NCI-H510A treated with DMSO at 0.1 percent for 48 hours (cell line): ENCODE data around the gene NUDT4.
A peak's percentile ranks its signal among the peaks of the same experiment; 100 is the strongest.
"Not testable (repeated sequence)": the region's sequence is repeated elsewhere in the genome, so short reads cannot be mapped to it uniquely, and the experiment has no call there.

Experiments used
- DNase-seq: peaks from one replicate; lab custom pipeline; 2025; lab: John Stamatoyannopoulos, UW

The NUDT4 gene

GRCh38 chr12:93366422-93366821, 11.3 kb upstream of the NUDT4 start:
- DNase-seq, result no peak

DNA sequence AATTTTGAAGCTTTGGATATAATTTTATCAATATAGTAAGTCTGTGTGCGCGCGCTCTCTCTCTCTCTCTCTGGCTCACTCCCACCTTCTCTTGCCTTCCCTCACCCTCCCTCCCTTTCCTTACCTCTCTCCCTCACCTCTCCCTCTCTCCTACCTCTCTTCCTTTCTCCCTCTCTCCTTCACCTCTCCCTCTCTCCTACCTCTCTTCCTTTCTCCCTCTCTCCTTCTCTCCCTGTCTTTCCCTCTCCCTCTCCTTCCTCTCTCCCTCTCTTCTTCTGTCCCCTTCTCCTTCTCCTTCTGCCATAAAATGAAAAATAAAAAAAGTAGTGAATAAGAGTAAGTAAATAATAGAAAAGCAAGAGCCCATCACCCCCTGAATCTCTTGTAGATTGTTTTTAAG, 9.0 kb upstream of the NUDT4 start:
- no peak for DNase-seq

DNA sequence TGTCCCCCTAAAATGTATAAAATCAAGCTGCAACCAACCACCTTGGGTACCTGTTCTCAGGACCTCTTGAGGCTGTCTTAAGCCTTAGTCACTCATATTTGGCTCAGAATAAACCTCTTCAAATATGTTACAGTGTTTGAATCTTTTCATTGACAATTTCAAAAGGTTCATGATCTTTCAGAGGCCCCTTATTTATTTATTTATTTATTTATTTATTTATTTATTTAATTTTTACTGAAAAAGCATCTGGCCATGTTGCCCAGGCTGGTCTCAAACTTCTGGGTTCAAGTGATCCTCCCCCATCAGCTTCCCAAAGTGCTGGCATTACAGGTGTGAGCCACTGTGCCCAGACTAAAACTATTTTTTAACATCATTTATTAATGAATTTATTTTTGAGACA, 8.2 kb upstream of the NUDT4 start:
- no peak for DNase-seq

DNA sequence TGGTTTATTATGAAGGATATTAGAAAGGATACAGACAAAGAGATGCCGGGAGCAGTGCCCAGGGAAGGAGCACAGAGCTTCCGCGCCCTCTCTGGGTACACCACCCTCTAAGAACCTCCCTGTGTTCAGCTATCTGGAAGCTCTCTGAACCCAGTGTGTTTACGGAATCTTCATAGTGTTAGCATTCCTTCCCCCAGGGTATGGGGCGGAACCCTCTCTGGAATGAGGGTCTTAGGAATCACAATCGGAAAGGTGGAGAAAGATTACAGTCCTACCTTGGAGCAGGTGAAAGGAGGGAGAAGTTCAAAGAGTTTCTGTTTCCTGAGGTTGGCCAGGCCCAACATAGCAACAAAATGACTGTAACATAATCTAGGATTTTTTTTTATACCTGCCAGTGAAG, 6.8 kb upstream of the NUDT4 start:
- no peak for DNase-seq

DNA sequence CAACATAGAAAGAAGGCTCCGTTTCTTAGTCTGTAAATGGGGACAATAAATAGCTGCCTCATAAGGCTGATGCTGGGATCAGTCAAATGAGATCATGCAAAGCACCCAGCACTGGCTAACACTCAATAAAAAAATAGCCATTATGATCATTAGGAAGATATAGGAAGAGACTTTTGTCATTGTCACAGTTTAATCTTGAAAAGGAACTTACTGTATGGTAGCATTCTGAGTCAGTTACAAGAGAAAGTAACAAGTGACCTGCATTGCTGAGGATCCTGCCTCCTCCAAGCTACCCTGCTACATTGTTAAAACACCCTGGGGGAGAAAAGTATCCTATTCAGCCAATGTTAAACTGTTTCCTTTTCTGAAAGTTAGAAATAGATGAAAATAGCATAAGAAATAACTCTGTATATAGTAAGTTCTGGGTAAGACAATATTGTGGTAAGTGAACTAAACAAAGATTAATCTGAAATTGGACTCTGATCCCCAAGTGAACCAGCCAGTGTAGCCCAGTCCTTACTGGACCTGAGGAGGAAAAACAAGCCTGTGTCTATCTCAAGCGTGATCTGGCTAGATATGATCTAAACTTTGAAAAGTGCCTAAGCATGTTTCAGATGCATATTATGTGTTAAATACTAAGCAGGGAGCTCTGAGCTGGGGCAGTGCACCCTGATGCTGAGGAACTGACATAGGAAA, 3.6 kb upstream of the NUDT4 start:
- no peak for DNase-seq

GRCh38 chr12:93375906-93376305, 1.8 kb upstream of the NUDT4 start:
- no peak for DNase-seq

- peak; percentile 57 for DNase-seq
Measured at GRCh38 chr12:93376436-93377251, 1.1 kb upstream of the NUDT4 start.

DNA sequence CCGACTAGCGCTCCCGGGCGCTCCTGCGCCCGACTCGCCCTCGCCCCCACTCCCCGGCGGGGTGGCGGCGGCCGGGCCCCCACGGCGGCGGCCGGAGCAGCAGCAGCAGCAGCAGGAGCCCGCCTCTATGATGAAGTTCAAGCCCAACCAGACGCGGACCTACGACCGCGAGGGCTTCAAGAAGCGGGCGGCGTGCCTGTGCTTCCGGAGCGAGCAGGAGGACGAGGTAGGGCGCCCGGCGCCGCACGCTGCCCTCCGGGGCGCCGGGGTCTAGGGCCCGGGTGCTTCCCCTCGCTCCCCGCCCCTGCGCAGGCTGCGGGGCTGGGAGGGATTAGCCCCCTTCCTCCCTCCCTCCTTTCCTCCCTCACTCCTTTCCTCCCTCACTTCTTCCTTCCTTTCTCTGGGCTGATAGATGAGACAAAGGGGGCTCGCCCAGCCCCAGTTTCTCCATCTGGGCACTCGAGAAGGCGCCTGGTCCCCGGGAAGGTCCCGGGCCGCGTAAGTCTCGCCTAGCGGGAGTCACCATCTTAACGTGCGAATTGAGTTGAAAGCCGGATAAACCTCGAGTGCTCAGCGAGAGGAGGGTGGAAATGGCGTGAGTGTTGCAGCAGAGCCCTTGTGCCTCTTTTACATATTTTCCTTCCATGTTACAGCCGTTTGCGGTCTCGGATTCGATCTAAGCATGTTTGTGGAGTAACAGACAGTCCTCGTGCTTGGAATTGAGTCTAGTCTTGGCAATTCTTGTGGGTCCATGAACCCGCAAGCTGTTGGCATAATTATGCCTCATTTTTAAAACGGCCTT, 672 bp downstream of the NUDT4 start:
- peak; percentile 37 for DNase-seq

- no peak for DNase-seq
Measured at GRCh38 chr12:93378998-93379325, 1.2 kb downstream of the NUDT4 start.

GRCh38 chr12:93379326-93379980, 1.7 kb downstream of the NUDT4 start:
- no peak for DNase-seq

DNA sequence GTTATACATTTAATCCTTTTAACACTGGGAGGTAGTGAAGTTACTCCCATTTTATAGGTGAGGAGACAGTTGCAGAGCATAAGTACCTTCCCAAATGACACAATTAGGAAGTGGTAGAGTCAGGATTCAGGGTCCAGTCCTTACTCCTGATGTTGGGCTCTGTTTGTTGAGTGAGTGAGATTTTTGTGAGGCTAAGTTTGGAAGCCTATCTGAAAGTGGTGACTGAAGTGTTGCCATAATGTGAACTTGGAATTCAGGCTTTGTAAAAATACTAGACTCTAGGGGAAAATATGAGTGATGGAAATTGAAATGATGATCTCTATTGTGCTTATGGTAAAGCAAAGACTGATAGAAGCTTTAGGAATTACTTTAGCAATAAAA, 2.2 kb downstream of the NUDT4 start:
- no peak for DNase-seq

- no peak for DNase-seq
Measured at GRCh38 chr12:93380480-93381121, 2.9 kb downstream of the NUDT4 start.

GRCh38 chr12:93381161-93381975, 3.6 kb downstream of the NUDT4 start:
- DNase-seq, result no peak

GRCh38 chr12:93381976-93382437, 4.3 kb downstream of the NUDT4 start:
- DNase-seq, result not testable (repeated sequence)

- no peak for DNase-seq
Measured at GRCh38 chr12:93387780-93388179, 10.1 kb downstream of the NUDT4 start.

DNA sequence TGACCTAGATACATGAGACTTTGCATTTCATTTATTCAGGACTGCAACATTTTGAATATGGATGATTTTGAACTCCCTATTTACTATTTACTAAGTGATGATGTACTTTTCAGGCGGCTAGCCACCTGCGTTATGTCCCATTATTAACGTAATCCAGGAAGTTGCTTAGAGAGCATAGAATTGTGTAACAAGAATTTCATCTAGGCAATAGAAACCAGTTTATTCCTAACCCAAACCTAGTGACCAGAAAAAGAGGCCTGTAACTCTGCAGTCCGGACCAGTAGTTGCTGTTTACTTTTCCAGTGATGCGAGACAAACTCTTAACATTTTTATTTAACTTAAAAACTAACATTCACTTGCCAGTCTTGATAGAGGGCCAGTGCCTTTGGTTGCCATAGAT, 12.3 kb downstream of the NUDT4 start:
- no peak for DNase-seq

DNA sequence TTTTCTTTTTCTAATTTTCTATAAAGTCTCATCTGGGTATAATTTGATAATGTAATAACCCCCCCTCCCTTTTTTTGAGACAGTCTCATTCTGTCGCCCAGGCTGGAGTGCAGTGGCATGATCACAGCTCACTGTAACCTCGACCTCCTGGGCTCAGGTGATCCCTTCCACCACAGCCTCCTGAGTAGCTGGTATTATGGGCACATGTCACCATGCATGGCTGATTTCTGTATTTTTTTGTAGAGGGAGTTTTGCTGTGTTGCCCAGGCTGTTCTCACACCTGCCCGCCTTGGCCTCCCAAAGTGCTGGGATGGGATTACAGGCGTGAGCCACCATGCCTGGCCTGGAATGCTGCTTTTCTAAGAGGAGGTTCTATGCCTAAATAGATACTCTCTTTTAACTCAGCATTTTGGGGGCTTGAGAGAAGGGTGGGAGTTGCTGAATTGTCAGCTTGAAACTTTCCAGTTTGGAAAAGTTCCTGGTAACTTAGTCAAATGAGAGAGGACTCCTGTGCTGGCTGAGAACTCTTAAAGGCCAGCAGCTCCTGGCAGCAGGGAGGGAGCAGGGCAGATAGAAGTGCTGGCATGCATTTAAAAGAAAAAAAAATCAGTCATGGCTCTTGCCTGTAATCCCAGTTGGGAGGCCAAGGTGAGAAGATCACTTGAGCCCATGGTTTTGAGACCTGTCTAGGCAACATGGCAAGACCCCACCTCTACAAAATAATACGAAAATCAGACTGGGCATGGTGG, 13.0 kb downstream of the NUDT4 start:
- DNase-seq, result no peak

- no peak for DNase-seq
Measured at GRCh38 chr12:93393425-93393824, 15.7 kb downstream of the NUDT4 start.

DNA sequence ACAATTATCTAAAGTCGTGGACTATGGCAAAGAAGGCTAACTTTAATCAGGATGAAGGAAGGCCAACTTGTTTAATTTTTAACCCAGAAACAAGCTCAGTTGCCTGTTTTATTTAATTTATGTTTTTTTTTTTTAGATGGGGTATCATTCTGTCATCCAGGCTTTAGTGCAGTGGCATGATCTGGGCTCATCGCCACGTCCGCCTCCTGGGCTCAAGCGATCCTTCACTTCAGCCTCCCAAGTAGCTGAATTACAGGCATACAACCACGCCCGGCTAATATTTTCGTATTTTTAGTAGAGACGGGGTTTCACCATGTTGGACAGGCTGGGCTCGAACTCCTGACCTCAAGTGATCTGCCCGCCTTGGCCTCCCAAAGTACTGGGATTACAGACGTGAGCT, 19.7 kb downstream of the NUDT4 start:
- no peak for DNase-seq

- not testable (repeated sequence) for DNase-seq
Measured at GRCh38 chr12:93399183-93399863, 21.6 kb downstream of the NUDT4 start.
